Activated CD4-positive, alpha-beta T cell treated with anti-CD3 and anti-CD28 coated beads, Interleukin-10, Interleukin-2, amounts not matched to agents 100 ng/mL and 50 ng/mL, durations not matched to agents 16 hours and 8 hours (primary cell): ENCODE measurements around the gene NPL.

Experiments used
- DNase-seq: peaks from one replicate; pipeline ENCODE4 v3.0.0-alpha.2; 2020

The NPL gene, protein sequence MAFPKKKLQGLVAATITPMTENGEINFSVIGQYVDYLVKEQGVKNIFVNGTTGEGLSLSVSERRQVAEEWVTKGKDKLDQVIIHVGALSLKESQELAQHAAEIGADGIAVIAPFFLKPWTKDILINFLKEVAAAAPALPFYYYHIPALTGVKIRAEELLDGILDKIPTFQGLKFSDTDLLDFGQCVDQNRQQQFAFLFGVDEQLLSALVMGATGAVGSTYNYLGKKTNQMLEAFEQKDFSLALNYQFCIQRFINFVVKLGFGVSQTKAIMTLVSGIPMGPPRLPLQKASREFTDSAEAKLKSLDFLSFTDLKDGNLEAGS

GRCh38 chr1:182789138-182790076, at the start of gene NPL:
TSS of gene NPL (plus strand) at chr1:182789773. CDS start at chr1:182794372, 4,599 bp downstream.
- DNase-seq, result peak; percentile 90

GRCh38 chr1:182740120-182740519, 49.5 kb upstream of the NPL start:
- DNase-seq, result no peak

GRCh38 chr1:182742780-182743179, 46.8 kb upstream of the NPL start:
- no peak for DNase-seq

DNA sequence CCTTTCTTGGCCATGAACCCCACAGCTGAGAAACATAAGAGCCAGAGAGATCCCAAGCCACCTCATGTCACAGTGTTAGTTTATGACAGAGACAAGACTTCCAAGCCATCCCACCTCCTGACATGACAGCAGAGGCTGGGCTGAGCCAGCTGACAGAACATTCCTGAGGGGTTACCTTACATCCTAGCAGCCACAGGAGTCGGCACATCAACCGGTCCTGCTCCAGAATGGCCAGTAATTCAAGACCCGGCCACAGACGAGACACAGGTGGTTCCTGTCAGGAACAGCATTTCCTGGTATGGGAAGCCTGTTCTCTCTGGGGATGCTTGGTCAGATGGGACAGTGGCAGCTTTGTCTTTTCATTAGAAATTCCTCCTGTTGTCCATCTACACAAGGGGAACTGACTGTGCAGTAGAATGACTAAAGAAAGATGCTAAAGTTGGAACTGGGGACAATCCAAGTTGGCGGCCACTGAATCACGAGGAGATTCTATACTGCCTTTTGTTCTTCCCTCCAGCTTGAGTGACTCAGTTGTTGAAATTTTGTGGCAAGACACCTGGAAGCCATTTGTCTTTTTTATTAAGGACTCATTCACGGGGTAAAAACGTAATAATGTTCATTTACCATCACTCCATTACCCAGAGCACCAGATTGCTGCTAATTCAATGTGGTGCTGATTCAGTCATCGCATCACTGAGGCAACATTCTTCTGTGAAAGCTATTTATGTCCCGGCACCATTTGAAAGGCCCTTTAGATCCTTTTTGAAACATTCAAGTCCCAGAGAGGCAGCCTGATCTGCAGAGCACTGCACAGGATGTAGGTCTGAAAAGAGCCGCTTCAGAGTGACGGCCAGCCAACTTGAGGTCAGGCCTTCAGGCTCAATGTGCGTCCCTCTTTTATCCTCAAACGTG, 37.2 kb upstream of the NPL start:
- no peak for DNase-seq

DNA sequence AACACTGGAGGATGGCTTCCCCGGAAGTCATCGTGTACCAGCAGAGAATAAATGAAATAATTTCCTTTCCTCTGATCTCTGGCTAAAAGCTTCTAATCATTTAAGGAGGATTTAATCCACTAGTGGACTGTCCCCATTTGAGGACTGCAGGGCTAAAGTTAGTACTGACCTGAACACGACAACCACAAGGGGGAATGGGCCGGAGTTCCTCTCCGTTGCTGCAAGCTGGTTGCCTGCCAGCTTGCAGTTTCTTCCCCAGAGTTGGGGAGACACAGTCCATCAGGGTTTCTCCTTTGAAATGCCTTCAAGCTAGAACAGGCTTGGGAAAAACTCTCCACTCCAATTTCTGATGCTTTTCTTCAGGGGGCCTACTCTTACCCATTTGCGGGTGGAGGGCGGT, 35.5 kb upstream of the NPL start:
- DNase-seq, result no peak

DNA sequence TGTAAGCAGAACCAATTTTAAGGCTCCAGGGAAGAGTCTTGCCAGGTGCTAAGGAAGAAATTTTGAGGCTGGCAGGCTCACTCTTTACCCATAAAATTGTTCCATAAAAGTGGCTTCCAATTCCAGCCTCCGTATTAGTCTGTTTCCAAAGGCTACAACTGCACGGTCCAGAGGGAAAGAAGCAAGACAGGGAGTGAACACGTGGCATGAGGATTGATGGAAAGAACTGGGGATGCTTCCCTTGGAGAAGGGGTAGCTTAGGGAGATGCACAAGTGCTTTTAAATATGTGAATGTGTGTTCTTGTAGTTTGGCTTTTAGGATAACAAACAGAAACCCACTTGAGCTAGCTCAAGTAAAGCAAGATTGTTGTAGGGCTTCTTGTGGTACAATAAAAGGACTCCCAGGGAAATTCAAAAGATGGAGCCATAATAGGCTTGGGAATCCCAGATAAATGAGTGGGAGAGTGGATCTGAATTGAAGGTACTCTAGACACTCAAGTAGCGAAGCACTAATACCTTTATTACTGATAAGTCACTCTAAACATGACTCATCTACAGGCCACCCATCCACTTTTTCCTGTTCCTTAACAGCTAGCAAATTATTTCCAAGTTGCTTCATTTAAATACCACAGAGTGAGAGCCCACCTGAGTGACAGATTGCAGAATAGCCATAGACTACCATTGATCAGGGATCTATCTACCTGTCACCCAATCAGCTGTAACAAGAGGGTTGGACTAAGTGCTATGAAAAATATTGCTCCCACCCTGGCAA, 34.8 kb upstream of the NPL start:
- no peak for DNase-seq

GRCh38 chr1:182755632-182756031, 33.9 kb upstream of the NPL start:
- no peak for DNase-seq

GRCh38 chr1:182756423-182756822, 33.1 kb upstream of the NPL start:
- DNase-seq, result no peak

DNA sequence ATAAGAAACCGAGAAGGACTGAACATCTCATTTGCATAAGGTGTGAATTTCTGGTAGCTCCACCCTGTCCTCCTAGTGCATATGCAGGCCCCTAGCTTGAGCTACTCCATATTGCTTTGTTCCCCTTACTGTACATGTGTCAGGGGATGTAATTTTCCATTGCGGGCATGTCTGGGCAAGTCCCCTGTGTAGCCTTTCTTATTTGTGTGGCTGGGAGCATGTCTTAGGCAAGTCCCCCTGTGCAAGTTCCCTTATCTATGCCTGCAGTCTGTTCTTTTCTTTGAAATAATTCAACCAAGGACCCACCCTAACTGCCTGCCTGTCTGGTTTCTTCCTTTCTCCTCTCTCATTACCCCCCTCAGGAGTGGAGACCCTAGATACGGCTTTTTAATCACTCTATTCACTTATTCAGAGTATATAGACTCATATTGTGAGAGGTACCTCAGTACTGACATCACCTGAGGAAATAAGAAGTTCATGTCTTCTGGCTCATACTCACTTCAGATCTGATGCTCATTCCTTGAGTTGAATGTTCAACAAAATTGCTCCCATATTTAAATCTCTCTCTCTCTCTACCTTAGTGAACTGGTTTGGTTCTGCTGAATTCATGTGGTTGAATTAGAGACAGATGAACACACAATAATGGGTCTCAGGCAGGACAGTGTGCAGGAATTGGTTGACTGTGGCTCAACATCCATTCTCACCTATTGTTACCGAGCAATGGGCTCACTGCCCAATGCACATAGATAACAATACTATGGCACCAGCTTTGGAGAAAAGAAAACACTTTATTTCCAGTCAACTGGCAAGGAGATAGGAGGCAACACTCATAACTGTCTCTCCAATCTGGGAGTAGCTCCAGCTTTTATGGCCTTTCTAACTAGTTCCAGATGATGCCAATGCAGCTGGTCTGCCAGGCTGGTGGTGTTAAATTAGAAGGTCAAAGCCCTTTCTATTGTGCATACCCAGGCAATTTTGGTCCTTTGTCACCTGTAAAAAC, 27.9 kb upstream of the NPL start:
- DNase-seq, result no peak

DNA sequence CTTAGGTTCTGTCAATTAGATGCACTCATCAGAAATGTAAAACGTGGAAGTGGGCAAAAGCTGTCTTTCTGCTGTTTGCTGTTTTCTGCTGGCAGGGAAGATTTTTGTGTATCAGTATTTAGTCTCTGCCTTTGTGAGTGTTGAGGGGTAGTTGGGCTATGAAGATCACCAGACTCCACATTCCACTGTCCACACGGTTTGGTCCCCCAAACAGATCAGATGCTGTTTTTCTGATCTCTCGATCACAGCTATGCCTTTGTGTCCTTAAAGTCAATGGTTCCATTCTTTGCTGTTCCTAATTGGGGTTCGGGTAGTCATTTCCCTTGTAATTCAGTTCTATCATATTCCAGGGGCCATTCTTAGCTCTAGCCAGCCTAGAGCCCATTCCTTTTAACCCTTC, 27.0 kb upstream of the NPL start:
- DNase-seq, result no peak

DNA sequence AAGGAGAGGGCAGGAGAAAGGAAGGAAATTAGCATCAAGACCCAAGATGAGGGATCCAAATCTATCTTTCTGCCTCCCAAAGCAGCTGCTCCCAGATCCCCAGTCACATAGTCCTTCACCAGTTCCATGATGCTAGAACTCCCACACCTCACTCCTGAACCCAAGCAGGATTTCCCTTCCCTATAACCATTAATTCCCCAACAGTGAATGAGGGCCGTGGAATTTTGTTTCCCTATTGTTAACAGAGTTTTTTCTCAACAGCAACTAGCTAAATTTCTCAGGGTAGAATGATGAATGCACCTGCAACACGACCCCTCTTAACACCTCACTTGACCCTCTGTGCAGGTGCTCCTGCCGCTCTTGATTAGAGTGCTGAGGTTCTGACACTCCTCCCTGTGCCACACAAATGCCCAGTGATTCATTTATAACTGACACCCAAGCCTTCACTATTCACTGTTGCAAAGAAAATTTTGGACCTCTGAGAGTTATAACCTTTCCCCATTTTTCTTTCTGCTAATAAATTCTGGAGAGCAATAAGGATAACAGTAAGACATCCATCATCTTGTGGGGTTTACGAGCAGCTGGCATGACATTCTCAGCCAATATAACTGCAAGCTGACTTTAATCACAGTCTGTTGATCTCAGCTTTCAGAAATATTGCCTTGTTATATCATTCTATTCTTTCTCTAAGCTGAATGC, 25.4 kb upstream of the NPL start:
- no peak for DNase-seq

- no peak for DNase-seq
Measured at GRCh38 chr1:182765391-182765790, 24.2 kb upstream of the NPL start.

DNA sequence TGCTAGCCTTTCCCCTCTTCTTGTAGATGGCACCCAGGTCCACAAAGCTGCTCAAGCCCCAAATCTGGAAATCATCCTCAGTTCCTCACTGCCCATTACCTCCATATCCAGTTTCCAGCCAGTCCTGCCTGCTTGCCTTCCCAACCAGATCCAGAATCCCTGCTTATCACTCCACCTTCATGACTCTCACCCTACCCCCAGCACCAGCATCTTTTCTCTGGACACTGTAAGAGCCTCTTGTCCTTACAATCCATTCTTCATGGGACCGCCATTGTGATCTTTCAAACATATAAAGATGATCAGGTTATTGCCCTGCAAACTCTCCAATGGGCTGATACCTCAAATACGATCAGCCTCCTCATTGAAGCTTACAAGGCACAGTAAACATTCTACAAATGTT, 23.5 kb upstream of the NPL start:
- DNase-seq, result no peak

DNA sequence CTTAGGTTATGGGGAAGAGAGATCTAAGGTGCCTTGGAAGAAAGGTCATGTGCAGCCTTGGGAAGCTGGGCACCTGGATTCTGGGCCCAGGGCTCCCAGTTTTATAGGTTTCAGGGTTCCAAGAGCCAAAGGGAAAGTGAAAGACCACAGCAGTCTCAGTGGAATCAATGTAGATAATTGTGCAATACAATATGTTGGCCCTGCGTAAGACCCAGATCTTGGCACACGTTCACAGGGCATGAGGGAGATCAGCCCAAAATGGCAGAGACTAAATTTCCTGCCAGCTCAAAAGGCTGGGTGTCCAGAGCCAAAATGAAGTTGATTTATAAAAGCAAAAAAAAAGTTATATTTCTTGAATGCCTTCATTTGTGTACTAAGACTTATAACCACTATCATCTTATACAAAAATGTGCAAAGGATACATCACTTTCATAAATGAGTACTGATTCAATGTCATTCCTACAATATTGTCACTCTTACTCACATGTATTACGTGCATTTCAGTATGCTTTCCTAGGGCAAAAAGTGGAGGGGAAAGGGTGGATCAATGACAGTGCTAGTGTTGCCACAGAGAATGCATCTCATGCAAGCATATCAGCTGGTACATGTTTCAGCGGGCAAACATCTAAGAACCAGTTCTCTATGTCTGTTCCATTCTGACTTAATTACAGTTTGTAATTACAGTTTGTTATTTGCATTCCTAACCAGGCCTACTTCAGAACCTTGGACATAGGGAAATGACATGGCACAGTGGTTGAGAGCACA, 22.5 kb upstream of the NPL start:
- no peak for DNase-seq

GRCh38 chr1:182768963-182769362, 20.6 kb upstream of the NPL start:
- no peak for DNase-seq

GRCh38 chr1:182770232-182770631, 19.3 kb upstream of the NPL start:
- no peak for DNase-seq

DNA sequence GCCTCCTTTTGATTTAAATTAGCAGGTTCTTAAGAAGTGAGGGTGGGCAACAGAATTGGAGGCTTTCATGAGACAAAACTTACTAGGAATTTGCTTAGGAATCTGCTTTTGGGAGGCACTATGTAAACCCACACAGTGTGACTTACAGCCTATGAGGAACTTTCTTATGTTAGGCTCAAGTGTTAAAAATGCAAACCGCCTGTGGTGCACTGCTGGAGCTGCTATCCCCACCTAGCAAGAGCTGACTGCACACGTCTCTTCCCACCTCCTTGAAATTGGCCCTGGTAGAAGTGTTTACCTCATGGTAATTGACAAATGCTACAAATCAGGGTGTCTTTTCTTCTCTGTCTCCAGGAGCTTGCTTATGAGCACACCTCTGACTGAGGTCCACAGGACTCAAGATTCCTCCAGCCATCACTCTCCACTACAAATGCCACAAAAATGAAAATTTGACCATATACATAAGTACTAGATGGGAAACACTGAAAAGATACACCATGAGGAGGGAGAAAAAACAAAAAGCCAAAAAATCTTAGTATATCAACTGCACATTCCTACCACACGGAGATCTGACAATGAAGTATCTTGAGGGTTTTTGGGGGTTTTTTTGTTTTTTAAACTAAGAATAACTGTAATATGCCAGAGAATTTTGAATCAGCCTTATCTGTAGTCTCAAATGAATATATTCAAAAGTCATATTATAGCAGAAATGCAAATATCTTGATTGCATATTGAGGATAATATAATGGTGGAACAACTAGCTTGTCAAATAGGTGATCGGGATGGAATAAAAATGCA, 18.2 kb upstream of the NPL start:
- no peak for DNase-seq

GRCh38 chr1:182777386-182777785, 12.2 kb upstream of the NPL start:
- DNase-seq, result no peak

DNA sequence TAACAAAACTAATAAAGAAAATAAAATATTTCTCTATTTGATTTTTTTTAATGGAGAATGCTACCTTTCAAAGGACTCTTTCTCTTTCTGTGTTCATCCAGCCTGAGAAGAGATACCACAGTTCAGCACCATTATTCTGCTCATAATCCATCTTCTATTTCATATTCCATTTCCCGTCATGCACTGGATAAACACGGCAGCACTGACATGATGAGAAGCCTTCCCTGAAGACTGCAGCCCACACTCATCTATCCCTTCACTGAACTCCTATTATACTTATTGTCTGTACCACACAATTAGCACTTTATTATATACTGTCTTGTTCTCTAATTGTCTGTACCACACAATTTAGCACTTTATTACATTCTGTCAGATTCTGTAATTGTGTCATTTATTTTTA, 10.7 kb upstream of the NPL start:
- DNase-seq, result no peak
